HEK293 (cell line): Measurements from ENCODE around the gene PIN1.

Experiments used
- GLIS1 ChIP-seq: fragments of 450-650 bp; formaldehyde crosslinking; IDR thresholded peaks from 2 replicates; pipeline ENCODE4 v1.5.1; 2016; ENCODE audit warnings: missing biosample characterization, missing genetic modification characterization
- HOXA7 ChIP-seq: sonication (generic); formaldehyde crosslinking; IDR thresholded peaks from 2 replicates; pipeline ENCODE4 v1.8.1; 2022; ENCODE audit warnings: missing genetic modification reagents, borderline replicate concordance
- INSM2 ChIP-seq: fragments of 450-650 bp; formaldehyde crosslinking; IDR thresholded peaks from 2 replicates; pipeline ENCODE4 v1.5.1; 2016; ENCODE audit warnings: missing biosample characterization, missing genetic modification characterization
- PRDM2 ChIP-seq: fragments of 450-650 bp; formaldehyde crosslinking; IDR thresholded peaks from 2 replicates; pipeline ENCODE4 v1.5.1; 2016; ENCODE audit warnings: missing biosample characterization, missing genetic modification characterization, borderline replicate concordance
- PRDM6 ChIP-seq: fragments of 450-650 bp; formaldehyde crosslinking; IDR thresholded peaks from 2 replicates; pipeline ENCODE4 v1.5.1; 2017; ENCODE audit warnings: missing biosample characterization, missing genetic modification characterization
- TRIM28 ChIP-seq: IDR thresholded peaks from 2 replicates; pipeline ENCODE4 v1.6.1; 2011; ENCODE audit warnings: low read length, control low read depth, borderline replicate concordance
- ZNF133 ChIP-seq: fragments of 450-650 bp; formaldehyde crosslinking; IDR thresholded peaks from 2 replicates; pipeline ENCODE4 v1.5.1; 2016; ENCODE audit warnings: missing biosample characterization, missing genetic modification characterization
- ZNF16 ChIP-seq: fragments of 450-650 bp; formaldehyde crosslinking; IDR thresholded peaks from 2 replicates; pipeline ENCODE4 v1.5.1; 2016; ENCODE audit warnings: low read depth, missing biosample characterization, missing genetic modification characterization
- ZNF2 ChIP-seq: fragments of 450-650 bp; formaldehyde crosslinking; IDR thresholded peaks from 2 replicates; pipeline ENCODE4 v1.5.1; 2016; ENCODE audit warnings: missing biosample characterization, missing genetic modification characterization
- ZNF211 ChIP-seq: fragments of 450-650 bp; formaldehyde crosslinking; IDR thresholded peaks from 2 replicates; pipeline ENCODE4 v1.5.1; 2016; ENCODE audit warnings: low read depth, missing biosample characterization, missing genetic modification characterization
- ZNF221 ChIP-seq: fragments of 450-650 bp; formaldehyde crosslinking; IDR thresholded peaks from 2 replicates; pipeline ENCODE4 v1.5.1; 2017; ENCODE audit warnings: missing biosample characterization, missing genetic modification characterization, borderline replicate concordance
- ZNF335 ChIP-seq: fragments of 450-650 bp; formaldehyde crosslinking; conservative IDR thresholded peaks from 2 replicates; pipeline ENCODE4 v1.5.1; 2016; ENCODE audit warnings: missing biosample characterization, missing genetic modification characterization
- ZNF341 ChIP-seq: fragments of 450-650 bp; formaldehyde crosslinking; IDR thresholded peaks from 2 replicates; pipeline ENCODE4; 2016; ENCODE audit warnings: low read depth, missing biosample characterization, missing genetic modification characterization
- ZNF398 ChIP-seq: fragments of 450-650 bp; formaldehyde crosslinking; IDR thresholded peaks from 2 replicates; pipeline ENCODE4 v1.5.1; 2017; ENCODE audit warnings: missing biosample characterization, missing genetic modification characterization
- ZNF426 ChIP-seq: fragments of 450-650 bp; formaldehyde crosslinking; IDR thresholded peaks from 2 replicates; pipeline ENCODE4 v1.5.1; 2017; ENCODE audit warnings: missing biosample characterization, missing genetic modification characterization, mild to moderate bottlenecking, inconsistent platforms, moderate library complexity
- ZNF513 ChIP-seq: fragments of 450-650 bp; IDR thresholded peaks from 2 replicates; pipeline ENCODE4 v1.5.1; 2018; ENCODE audit warnings: missing biosample characterization, missing genetic modification characterization
- ZNF544 ChIP-seq: fragments of 450-650 bp; formaldehyde crosslinking; IDR thresholded peaks from 2 replicates; pipeline ENCODE4 v1.5.0; 2017; ENCODE audit warnings: missing biosample characterization, missing genetic modification characterization
- ZNF596 ChIP-seq: fragments of 450-650 bp; IDR thresholded peaks from 2 replicates; pipeline ENCODE4 v1.5.0; 2018; ENCODE audit warnings: missing biosample characterization, mild to moderate bottlenecking, missing genetic modification characterization, moderate library complexity
- ZNF670 ChIP-seq: fragments of 450-650 bp; formaldehyde crosslinking; IDR thresholded peaks from 2 replicates; pipeline ENCODE4 v1.5.1; 2016; ENCODE audit warnings: missing biosample characterization, missing genetic modification characterization, low read depth
- ZNF692 ChIP-seq: fragments of 450-650 bp; formaldehyde crosslinking; IDR thresholded peaks from 2 replicates; pipeline ENCODE4 v1.5.1; 2016; ENCODE audit warnings: missing biosample characterization, missing genetic modification characterization
- ZNF707 ChIP-seq: fragments of 450-650 bp; formaldehyde crosslinking; IDR thresholded peaks from 2 replicates; pipeline ENCODE4 v1.5.1; 2016; ENCODE audit warnings: missing biosample characterization, missing genetic modification characterization
- ZNF777 ChIP-seq: fragments of 450-650 bp; formaldehyde crosslinking; IDR thresholded peaks from 2 replicates; pipeline ENCODE4 v1.5.1; 2017; ENCODE audit warnings: missing biosample characterization, missing genetic modification characterization, borderline replicate concordance
- ZNF843 ChIP-seq: fragments of 450-650 bp; formaldehyde crosslinking; IDR thresholded peaks from 2 replicates; pipeline ENCODE4 v1.5.1; 2016; ENCODE audit warnings: missing biosample characterization, missing genetic modification characterization
- ZSCAN23 ChIP-seq: fragments of 450-650 bp; formaldehyde crosslinking; IDR thresholded peaks from 2 replicates; pipeline ENCODE4 v1.5.1; 2016; ENCODE audit warnings: missing biosample characterization, missing genetic modification characterization

PIN1 gene

GRCh38 chr19:9818734-9819595 is 16.2 kb upstream of the PIN1 start, which contains the start of gene FBXL12 (continued):
- TF ChIP-seq PRDM2 (no peak), ZNF692 (no peak; the same call in 1 of the 2 replicates), GLIS1 (tag by site-specific recombination) (peak; percentile 60), ZNF341 (tag by site-specific recombination) (0 out of 2 replicates have a peak, but pooled peaks have one; percentile 19), ZNF544 (tag by site-specific recombination) (no peak), ZNF16 (tag by site-specific recombination) (no peak), TRIM28 (0 out of 2 replicates have a peak, but pooled peaks have one; percentile 52), ZNF211 (tag by site-specific recombination) (no peak), ZNF2 (tag by site-specific recombination) (no peak), ZNF513 (no peak), ZNF777 (tag by site-specific recombination) (no peak), HOXA7 (no peak), ZNF843 (tag by site-specific recombination) (0 out of 2 replicates have a peak, but pooled peaks have one; percentile 36), ZNF670 (tag by site-specific recombination) (no peak), ZNF398 (tag by site-specific recombination) (no peak), INSM2 (tag by site-specific recombination) (no peak), ZNF426 (tag by site-specific recombination) (no peak), ZNF133 (tag by site-specific recombination) (no peak), ZNF596 (tag by site-specific recombination) (no peak), ZSCAN23 (tag by site-specific recombination) (no peak), PRDM6 (no peak), ZNF707 (no peak), ZNF335 (tag by site-specific recombination) (peak; percentile 99), ZNF221 (tag by site-specific recombination) (no peak)
